SH-SY5Y (cell line): ENCODE data around the gene GDI1.

Experiments used
- GATA2 ChIP-seq: IDR thresholded peaks from 2 replicates; pipeline ENCODE4 v1.6.1; 2011; ENCODE audit warnings: mild to moderate bottlenecking, low read depth, low read length
- GATA3 ChIP-seq: IDR thresholded peaks from 2 replicates; pipeline ENCODE4 v1.6.1; 2011; ENCODE audit warnings: low read depth, mild to moderate bottlenecking, low read length, moderate library complexity

Gene GDI1

DNA sequence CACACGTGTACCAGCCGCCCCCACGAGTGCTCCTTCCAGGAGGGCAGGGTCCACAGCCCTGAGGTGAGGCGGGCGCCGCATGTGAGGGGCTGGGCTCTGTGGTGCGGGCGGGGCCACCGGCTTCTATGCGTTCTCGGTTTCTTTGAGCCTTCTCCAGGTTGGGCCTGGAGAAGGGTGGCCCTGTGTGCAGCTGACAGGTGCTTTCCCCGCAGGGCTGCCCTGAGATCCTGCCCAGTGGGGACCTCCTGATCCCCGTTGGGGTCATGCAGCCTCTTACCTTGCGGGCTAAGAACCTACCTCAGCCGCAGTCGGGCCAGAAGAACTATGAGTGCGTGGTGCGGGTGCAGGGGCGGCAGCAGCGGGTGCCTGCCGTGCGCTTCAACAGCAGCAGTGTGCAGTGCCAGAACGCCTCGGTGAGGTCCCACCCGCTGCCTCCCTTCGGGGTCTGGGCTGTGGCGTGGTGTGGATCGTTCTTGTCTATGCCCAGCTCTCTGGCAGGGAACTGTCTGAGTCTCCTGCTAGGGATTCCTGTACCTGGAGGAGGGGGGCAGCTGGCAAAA, 27.9 kb downstream of the GDI1 start:
- no peak for TF ChIP-seq GATA3
- TF ChIP-seq GATA2 = no peak

DNA sequence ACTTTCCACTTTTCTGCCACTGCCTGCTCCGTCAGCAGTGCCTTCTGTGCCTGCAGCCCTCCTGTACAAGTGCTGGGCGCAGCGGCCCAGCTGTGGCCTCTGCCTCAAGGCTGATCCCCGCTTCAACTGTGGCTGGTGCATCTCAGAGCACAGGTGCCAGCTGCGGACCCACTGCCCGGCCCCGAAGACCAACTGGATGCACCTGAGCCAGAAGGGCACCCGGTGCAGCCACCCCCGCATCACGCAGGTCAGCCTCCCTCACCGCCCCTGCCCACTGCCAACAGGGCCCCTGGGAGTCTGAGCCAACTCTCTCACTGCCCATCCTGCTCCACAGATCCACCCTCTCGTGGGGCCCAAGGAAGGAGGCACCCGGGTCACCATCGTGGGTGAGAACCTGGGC, 28.6 kb downstream of the GDI1 start:
- TF ChIP-seq GATA2 (no peak), GATA3 (no peak)

DNA sequence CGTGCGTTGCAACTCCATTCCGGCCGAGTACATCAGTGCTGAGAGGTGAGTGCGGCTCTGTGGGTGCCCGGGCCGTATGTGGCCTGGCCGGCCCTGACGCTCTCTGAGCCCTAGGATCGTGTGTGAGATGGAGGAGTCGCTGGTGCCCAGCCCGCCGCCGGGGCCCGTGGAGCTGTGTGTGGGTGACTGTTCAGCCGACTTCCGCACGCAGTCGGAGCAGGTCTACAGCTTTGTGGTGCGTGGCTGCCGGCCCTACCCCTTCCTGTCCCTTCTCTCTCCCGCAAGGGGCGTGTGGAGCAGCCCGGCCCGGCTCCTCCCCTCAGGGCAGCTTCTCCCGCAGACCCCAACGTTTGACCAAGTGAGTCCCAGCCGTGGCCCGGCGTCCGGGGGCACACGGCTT, 29.1 kb downstream of the GDI1 start:
- TF ChIP-seq GATA3 = no peak
- no peak for TF ChIP-seq GATA2

DNA sequence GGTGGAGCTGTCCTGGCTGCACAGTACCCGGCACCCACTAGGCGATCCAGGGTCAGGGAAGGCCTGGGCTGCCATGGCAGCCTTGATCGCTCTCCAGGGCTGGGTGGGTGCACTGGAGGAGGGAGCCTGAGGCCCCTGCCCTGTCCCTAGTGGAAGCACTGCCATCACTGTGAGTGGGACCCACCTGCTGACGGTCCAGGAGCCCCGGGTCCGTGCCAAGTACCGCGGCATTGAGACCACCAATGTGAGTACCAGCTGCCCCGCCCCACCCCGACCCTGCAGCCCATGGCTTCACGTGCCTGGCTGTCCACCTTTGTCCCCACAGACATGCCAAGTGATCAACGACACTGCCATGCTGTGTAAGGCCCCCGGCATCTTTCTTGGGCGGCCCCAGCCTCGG, 30.0 kb downstream of the GDI1 start:
- TF ChIP-seq GATA3 (no peak), GATA2 (no peak)

DNA sequence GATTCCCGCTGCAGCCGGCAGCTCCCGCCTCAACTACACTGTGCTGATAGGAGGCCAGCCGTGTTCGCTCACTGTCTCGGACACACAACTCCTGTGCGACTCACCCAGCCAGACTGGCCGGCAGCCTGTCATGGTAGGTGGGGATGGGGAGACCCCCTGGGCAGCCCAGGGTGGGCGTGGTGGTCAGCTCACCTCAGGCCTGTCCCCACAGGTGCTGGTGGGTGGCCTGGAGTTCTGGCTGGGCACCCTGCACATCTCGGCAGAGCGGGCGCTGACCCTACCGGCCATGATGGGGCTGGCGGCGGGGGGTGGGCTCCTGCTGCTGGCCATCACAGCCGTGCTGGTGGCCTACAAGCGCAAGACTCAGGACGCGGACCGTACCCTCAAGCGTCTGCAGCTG, 30.6 kb downstream of the GDI1 start:
- no peak for TF ChIP-seq GATA3
- TF ChIP-seq GATA2 = no peak

DNA sequence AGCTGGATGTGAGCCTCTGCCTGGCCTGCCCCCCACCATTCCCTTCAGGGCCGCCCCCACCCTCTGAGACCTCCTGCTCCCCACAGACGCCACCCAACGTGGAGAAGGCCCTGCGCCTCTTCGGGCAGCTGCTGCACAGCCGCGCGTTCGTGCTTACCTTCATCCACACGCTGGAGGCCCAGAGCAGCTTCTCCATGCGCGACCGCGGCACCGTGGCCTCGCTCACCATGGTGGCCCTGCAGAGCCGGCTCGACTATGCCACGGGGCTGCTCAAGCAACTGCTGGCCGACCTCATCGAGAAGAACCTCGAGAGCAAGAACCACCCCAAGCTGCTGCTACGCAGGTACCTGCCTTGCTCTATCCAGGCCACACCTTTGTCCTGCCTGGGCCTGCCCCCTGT, 31.3 kb downstream of the GDI1 start:
- TF ChIP-seq GATA2 (no peak), GATA3 (no peak)

DNA sequence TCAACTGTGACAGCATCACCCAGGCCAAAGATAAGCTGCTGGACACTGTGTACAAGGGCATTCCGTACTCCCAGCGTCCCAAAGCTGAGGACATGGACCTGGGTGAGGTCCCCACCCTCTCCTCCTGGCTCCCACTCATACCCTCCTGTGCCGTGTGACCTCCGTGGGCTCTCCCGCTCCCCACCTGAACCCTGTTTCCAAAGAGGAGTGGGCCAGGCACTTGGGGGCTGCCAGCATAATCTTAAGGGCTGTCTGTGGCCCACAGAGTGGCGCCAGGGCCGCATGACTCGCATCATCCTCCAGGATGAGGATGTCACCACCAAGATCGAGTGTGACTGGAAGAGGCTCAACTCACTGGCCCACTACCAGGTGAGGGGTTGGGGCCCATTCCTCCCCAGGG, 32.2 kb downstream of the GDI1 start:
- TF ChIP-seq GATA3 = no peak
- no peak for TF ChIP-seq GATA2

DNA sequence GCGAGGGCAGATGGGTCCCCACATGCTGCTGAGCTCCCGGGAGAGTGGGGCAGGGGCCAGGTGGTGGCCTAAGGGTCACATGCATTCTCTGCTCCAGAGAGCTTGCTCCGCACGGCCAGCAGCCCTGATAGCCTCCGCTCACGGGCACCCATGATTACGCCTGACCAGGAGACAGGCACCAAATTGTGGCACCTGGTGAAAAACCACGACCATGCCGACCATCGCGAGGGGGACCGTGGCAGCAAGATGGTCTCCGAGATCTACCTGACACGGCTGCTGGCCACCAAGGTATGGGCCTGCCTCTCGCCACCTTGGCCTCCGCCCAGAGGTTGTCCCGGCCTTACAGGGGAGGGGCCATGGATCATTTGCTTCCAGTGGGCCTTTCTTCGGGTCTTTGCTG, 32.9 kb downstream of the GDI1 start:
- TF ChIP-seq GATA2 = no peak

DNA sequence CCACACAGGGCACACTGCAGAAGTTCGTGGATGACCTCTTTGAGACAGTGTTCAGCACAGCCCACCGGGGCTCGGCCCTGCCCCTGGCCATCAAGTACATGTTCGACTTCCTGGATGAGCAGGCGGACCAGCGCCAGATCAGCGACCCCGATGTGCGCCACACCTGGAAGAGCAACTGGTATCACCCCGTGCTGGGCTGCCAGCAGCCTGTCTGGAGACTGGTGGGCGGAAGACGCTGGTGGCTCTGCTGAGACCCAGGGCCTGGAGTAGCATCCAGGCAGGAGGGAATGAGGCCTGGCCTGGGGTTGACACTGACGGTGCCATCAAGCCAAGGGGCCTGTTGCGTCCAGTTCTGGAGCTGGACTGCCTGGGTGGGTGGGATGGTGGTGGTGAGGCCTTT, 33.5 kb downstream of the GDI1 start:
- TF ChIP-seq GATA3 (no peak), GATA2 (no peak)

DNA sequence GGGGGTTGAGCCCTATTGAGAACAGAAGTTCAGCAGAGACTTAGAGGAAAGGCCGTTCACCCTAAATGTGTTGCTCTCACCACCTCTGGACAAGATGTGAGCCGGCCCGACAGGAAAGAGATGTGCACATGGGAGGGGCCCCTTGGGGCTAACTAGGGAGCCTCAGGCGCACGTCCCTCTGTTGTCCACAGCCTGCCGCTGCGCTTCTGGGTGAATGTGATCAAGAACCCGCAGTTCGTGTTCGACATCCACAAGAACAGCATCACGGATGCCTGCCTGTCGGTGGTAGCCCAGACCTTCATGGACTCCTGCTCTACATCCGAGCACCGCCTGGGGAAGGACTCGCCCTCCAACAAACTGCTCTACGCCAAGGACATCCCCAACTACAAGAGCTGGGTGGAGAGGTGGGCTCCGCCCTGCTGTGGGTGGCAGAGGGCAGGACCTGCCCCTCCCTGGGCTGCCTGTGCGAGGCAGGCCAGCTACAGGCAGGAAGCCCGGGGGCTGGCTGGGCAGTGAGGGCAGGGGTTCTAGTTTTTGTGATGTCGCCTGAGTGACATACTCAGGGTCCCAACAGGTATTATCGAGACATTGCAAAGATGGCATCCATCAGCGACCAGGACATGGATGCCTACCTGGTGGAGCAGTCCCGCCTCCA, 34.1 kb downstream of the GDI1 start:
- TF ChIP-seq GATA3 = no peak
- TF ChIP-seq GATA2 = no peak

DNA sequence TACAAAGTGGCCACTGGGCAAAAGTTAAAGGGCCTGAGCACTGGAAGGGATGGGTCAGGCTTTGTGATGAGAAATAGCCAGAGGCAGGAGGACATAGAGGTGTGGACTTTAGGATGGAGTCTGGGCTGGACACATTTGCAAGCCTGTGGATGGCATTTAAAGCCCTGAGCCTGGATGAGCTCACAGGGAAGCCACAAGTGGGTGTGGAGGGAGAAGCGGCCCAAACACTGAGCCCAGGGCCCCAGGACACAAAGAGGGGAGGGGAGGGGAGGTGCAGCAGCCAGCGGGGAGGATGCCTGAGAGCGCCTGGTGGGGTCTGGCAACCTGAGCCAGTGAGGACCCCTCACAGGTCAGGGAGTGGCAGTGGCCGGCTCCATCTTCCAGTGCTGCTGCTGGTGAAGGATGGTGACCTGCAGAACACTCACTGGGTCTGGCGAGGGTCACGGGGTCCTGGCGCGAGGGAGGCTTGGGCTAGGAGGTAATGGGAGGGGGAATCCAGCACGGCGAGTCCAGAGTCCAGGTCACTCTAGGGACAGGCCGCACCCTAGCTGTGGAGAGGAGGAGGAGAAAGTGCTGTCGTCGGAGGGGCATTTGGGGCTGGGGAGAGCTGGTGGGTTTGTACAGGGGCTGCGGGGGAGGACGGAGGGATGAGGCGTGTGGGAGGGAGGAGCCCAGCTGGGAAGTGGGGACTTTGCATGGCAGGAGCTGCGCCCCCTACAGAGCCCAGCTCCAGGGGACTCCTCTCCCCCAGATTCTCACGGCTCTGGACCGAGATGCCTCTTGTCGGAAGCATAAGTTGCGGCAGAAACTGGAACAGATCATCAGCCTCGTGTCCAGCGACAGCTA, 35.1 kb downstream of the GDI1 start:
- TF ChIP-seq GATA2 = no peak
- no peak for TF ChIP-seq GATA3

DNA sequence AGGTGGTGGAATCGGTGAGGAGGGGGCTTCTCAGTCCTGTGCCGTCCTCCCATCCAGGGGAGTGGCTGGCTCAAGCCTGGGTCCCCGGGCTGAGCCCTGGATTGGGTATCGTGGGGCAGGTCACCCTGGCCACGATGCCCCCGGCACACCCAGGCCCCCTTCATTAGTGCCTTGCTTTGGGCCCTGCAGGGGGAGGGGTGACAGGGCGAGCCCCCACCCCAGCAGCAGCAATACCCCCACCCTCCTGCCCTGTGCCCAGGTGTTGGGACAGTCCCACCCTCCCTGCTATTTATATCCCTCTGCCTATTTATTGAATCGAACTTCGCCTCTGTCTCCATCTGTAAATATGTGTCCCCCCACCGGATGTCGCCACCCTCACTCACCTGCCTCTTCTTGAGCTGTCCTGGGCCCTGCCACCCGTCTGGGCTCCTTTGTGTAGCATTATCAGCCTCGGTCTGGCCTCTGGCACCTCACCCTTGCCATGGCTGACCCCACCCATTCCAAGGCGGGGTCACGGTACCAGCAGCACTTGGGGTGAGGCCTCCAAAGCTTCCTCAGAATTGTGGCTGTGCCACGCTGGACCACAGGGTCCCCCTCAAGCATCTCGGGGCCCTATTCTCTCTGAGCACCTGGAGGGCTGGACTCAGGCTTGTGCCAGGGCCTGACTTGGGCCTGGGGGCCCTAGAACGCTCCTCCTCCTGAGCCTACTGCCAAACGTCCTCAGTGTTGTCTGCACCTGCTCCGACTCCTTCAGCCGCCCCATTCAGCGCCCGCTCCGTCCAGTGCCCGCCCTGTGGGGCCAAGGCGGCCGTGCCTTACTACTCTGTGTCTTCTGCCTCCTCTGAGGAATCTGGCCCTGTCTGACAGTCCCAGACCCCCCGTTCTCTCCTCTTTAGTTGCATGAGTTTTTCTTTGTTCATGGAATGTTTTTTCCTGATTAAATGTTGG, 36.0 kb downstream of the GDI1 start:
- TF ChIP-seq GATA2 (no peak), GATA3 (no peak)

DNA sequence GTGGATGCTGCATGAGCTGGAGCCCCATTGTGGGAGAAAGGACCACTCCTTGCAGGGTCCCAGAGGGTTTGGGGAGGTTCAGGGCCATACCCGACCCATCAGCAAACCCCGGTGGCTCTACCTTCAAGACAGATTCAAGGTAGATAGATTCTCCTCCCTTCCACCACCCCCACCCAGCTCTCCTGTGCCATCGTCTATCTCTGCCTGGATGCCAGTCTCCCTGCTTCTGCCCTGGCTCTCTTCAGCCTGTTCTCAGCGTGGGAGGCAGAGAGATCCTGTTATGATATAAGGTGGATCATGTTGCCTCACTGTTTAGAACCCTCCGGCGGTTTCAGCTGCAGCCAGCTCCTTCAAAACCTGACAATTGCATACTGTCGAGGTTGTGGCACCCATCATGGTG, 36.7 kb downstream of the GDI1 start:
- TF ChIP-seq GATA2 (no peak), GATA3 (no peak)

DNA sequence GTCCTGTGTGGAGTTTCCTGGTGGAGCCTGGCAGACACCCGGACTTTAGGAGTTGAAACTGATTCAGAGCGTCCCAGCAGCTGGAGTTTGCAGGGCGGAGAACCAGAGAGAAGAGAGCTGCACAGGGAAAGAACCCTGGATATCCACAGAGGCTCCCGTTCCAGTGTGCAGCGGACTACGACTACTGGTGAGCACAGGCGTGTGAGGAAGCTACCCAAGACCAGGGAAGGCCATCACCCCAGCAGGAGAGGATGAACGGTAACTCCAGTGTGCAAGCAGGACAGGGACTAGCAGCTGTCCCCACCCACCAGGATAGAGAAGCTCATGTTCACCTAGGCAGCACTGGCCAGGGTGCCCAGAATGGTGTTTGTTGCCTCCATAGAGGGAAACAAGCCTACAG, 39.9 kb downstream of the GDI1 start:
- TF ChIP-seq GATA3 (no peak), GATA2 (no peak)
